H1 (cell line): ENCODE results near the gene CKLF. TPM values are rescaled to one million over a fixed set of nuclear protein-coding genes. Genes with fewer than 3 reads are reported as not detected.

Experiments
- CTCF ChIA-PET: fragments of 300-600 bp; sonication (Branson Sonifier 250); formaldehyde crosslinking; loops from one replicate; lab custom pipeline; 2021; ENCODE audit not compliant: partially characterized antibody; lab: Charles Lee
- POLR2A ChIA-PET: fragments of 300-600 bp; sonication (Branson Sonifier 250); formaldehyde crosslinking; loops from one replicate; lab custom pipeline; 2021; ENCODE audit warnings: inconsistent platforms; ENCODE audit not compliant: partially characterized antibody; lab: Charles Lee
- DNase-seq, 2 experiments: peaks; one replicate each; pipeline versions ENCODE4 v3.0.0 to v3.0.0-alpha.2; 2010 to 2022; ENCODE audit warnings: low spot score in 2 of 2, low read depth in 1 of 2, mixed read lengths in 1 of 2
- FAIRE-seq: peaks from 2 replicates; lab custom pipeline; 2011; peaks lifted over from hg19 to GRCh38; lab: Jason Lieb, UNC
- H2AFZ ChIP-seq: 2 replicates; pipeline ENCODE4 v1.8.1; 2012; ENCODE audit warnings: low read length, inconsistent platforms
- H2AK5ac ChIP-seq: 2 replicates; pipeline ENCODE4 v1.6.1; 2013; ENCODE audit warnings: low read depth, low read length
- H2BK120ac ChIP-seq: replicated peaks from 2 replicates; pipeline ENCODE3; 2013; ENCODE audit warnings: low read depth, low read length, inconsistent platforms
- H2BK12ac ChIP-seq: 2 replicates; pipeline ENCODE4 v1.6.1; 2013; ENCODE audit warnings: low read depth, low read length
- H2BK15ac ChIP-seq: 2 replicates; pipeline ENCODE4 v1.6.1; 2013; ENCODE audit warnings: low read length
- H2BK20ac ChIP-seq: 2 replicates; pipeline ENCODE4 v1.6.1; 2013; ENCODE audit warnings: low read length
- H2BK5ac ChIP-seq: 2 replicates; pipeline ENCODE4 v1.6.1; 2013; ENCODE audit warnings: low read depth, low read length
- H3K14ac ChIP-seq: 2 replicates; pipeline ENCODE4 v1.6.1; 2013; ENCODE audit warnings: inconsistent platforms; ENCODE audit not compliant: insufficient read length
- H3K18ac ChIP-seq: 2 replicates; pipeline ENCODE4 v1.6.1; 2013; ENCODE audit warnings: low read length; ENCODE audit errors: extremely low read depth
- H3K23ac ChIP-seq: 2 replicates; pipeline ENCODE4 v1.6.1; 2013; ENCODE audit warnings: inconsistent platforms; ENCODE audit not compliant: insufficient read length
- H3K23me2 ChIP-seq: 2 replicates; pipeline ENCODE4 v1.6.1; 2013; ENCODE audit warnings: low read depth, low read length
- H3K27ac ChIP-seq: 2 replicates; pipeline ENCODE4 v1.6.1; 2011; ENCODE audit warnings: low read depth, low read length, inconsistent platforms
- H3K27me3 ChIP-seq, 4 experiments: replicated peaks in 1 of 4; 1 replicate in 1 of 4; 2 replicates in 3 of 4; pipeline versions ENCODE4 v1.6.1 to v1.8.1; 2011 to 2013; ENCODE audit warnings: low read length in 3 of 4, mild to moderate bottlenecking in 3 of 4, inconsistent platforms in 2 of 4, mixed read lengths in 2 of 4, moderate library complexity in 1 of 4; ENCODE audit not compliant: control insufficient read depth in 3 of 4, insufficient read depth in 3 of 4; ENCODE audit errors: extremely low read depth in 1 of 4
- H3K36me3 ChIP-seq, 4 experiments: 2 replicates each; pipeline versions ENCODE4 v1.6.1 to v1.8.1; 2011 to 2013; ENCODE audit warnings: mild to moderate bottlenecking in 4 of 4, low read length in 3 of 4, moderate library complexity in 2 of 4, control low read depth in 1 of 4, inconsistent platforms in 1 of 4; ENCODE audit not compliant: insufficient read depth in 4 of 4, control insufficient read depth in 2 of 4
- H3K4ac ChIP-seq: replicated peaks from 2 replicates; pipeline ENCODE3; 2013; ENCODE audit warnings: low read length, low read depth, mixed read lengths, inconsistent platforms; ENCODE audit not compliant: insufficient read length
- H3K4me1 ChIP-seq, 4 experiments: replicated peaks in 1 of 4; 1 replicate in 1 of 4; 2 replicates in 3 of 4; pipeline versions ENCODE4 v1.6.1 to v1.8.1; 2011 to 2013; ENCODE audit warnings: low read length in 3 of 4, inconsistent platforms in 2 of 4, mixed read lengths in 1 of 4; ENCODE audit not compliant: insufficient read depth in 4 of 4, control insufficient read depth in 3 of 4
- H3K4me2 ChIP-seq, 2 experiments: 2 replicates each; pipeline versions ENCODE4 v1.6.1 to v1.8.1; 2011 to 2013; ENCODE audit warnings: low read depth in 2 of 2, low read length in 2 of 2, control low read depth in 1 of 2, inconsistent platforms in 1 of 2, mild to moderate bottlenecking in 1 of 2; ENCODE audit not compliant: insufficient read depth in 1 of 2
- H3K4me3 ChIP-seq, 4 experiments: fragments of 200-600, 300-600 bp in 1 of 4; sonication (generic), shearing (Covaris generic), sonication (Bioruptor Twin) in 1 of 4; 2 replicates each; pipeline versions ENCODE4 v1.5.1 to v1.8.1; 2011 to 2016; ENCODE audit warnings: low read length in 4 of 4, low read depth in 3 of 4, control low read depth in 2 of 4, inconsistent platforms in 2 of 4, mild to moderate bottlenecking in 2 of 4, mixed read lengths in 1 of 4, moderate library complexity in 1 of 4; ENCODE audit not compliant: insufficient read depth in 2 of 4; ENCODE audit errors: extremely low read depth in 1 of 4
- H3K56ac ChIP-seq: replicated peaks from 2 replicates; pipeline ENCODE3; 2013; ENCODE audit warnings: low read depth, mild to moderate bottlenecking, mixed read lengths, low read length, inconsistent platforms; ENCODE audit not compliant: insufficient read length
- H3K79me1 ChIP-seq: 2 replicates; pipeline ENCODE4 v1.6.1; 2013; ENCODE audit warnings: low read depth, low read length, control low read depth
- H3K79me2 ChIP-seq, 2 experiments: 2 replicates each; pipeline versions ENCODE4 v1.6.1 to v1.8.1; 2012 to 2013; ENCODE audit warnings: low read length in 2 of 2, mild to moderate bottlenecking in 2 of 2, inconsistent platforms in 1 of 2; ENCODE audit not compliant: insufficient read depth in 2 of 2, control insufficient read depth in 1 of 2
- H3K9ac ChIP-seq, 4 experiments: replicated peaks in 1 of 4; 1 replicate in 1 of 4; 2 replicates in 3 of 4; pipeline versions ENCODE4 v1.6.1 to v1.8.1; 2011 to 2013; ENCODE audit warnings: low read depth in 3 of 4, low read length in 3 of 4, control low read depth in 2 of 4, mild to moderate bottlenecking in 2 of 4, moderate library complexity in 2 of 4, inconsistent platforms in 1 of 4; ENCODE audit errors: extremely low read depth in 1 of 4
- H3K9me3 ChIP-seq, 2 experiments: 2 replicates each; pipeline versions ENCODE4 v1.6.1 to v1.8.1; 2012 to 2013; ENCODE audit warnings: mild to moderate bottlenecking in 2 of 2, moderate library complexity in 2 of 2, control low read depth in 1 of 2, inconsistent platforms in 1 of 2, low read depth in 1 of 2, low read length in 1 of 2, mixed read lengths in 1 of 2; ENCODE audit not compliant: insufficient read depth in 2 of 2
- H4K20me1 ChIP-seq, 2 experiments: replicated peaks in 1 of 2; 2 replicates each; pipeline versions ENCODE3 to v1.8.1; 2011 to 2013; ENCODE audit warnings: inconsistent platforms in 2 of 2, low read length in 2 of 2, mild to moderate bottlenecking in 1 of 2; ENCODE audit not compliant: insufficient read depth in 2 of 2, control insufficient read depth in 1 of 2
- H4K5ac ChIP-seq: 2 replicates; pipeline ENCODE4 v1.6.1; 2013; ENCODE audit warnings: low read length, low read depth, mixed read lengths, inconsistent platforms; ENCODE audit not compliant: insufficient read length
- H4K8ac ChIP-seq: 2 replicates; pipeline ENCODE4 v1.8.0; 2013; ENCODE audit warnings: mild to moderate bottlenecking, moderate library complexity, low read length, inconsistent platforms; ENCODE audit not compliant: insufficient read depth; ENCODE audit errors: extremely low read depth
- H4K91ac ChIP-seq: replicated peaks from 2 replicates; pipeline ENCODE3; 2013; ENCODE audit warnings: low read length, mixed read lengths, inconsistent platforms; ENCODE audit not compliant: insufficient read length
- EZH2 ChIP-seq: fragments of 200-600 bp; sonication (generic); IDR thresholded peaks from 2 replicates; pipeline ENCODE4 v1.7.1; 2012; ENCODE audit warnings: low read depth, mild to moderate bottlenecking, moderate library complexity, low read length, inconsistent platforms; ENCODE audit not compliant: severe bottlenecking
- NRF1 ChIP-seq: IDR thresholded peaks from 2 replicates; pipeline ENCODE4 v1.6.1; 2011; ENCODE audit warnings: mild to moderate bottlenecking, low read depth, low read length, improper control_type of control experiment
- RAD21 ChIP-seq, 2 experiments: IDR thresholded peaks in 1 of 2; conservative IDR thresholded peaks in 1 of 2; 2 replicates each; pipeline ENCODE4 v1.6.1; 2011; ENCODE audit warnings: low read depth in 2 of 2, low read length in 2 of 2, improper control_type of control experiment in 1 of 2, inconsistent platforms in 1 of 2, mild to moderate bottlenecking in 1 of 2, moderate library complexity in 1 of 2
- SIN3A ChIP-seq, 2 experiments: IDR thresholded peaks in 1 of 2; conservative IDR thresholded peaks in 1 of 2; 2 replicates each; pipeline ENCODE4 v1.6.1; 2011 to 2012; ENCODE audit warnings: low read length in 2 of 2, improper control_type of control experiment in 1 of 2, low read depth in 1 of 2, mild to moderate bottlenecking in 1 of 2
- SP1 ChIP-seq: IDR thresholded peaks from 2 replicates; pipeline ENCODE4 v1.6.1; 2011; ENCODE audit warnings: low read depth, low read length
- USF2 ChIP-seq: IDR thresholded peaks from 2 replicates; pipeline ENCODE4 v1.6.1; 2011; ENCODE audit warnings: low read length, improper control_type of control experiment
- WGBS, 2 experiments: shearing (Covaris generic) in 1 of 2; methylation state at CpG; one replicate each; pipeline versions ENCODE4 v1.1.6 to v1.1.7; 2013 to 2015; ENCODE audit warnings: low lambda C conversion rate in 2 of 2, mixed read lengths in 2 of 2, inconsistent platforms in 1 of 2, low coverage in 1 of 2, missing lambda C conversion rate in 1 of 2; ENCODE audit not compliant: insufficient replicate concordance in 2 of 2, insufficient coverage in 1 of 2, insufficient read length in 1 of 2; ENCODE audit errors: extremely low coverage in 1 of 2, missing lambda C conversion rate in 1 of 2; 5-methylcytosine and 5-hydroxymethylcytosine counted together
- polyA plus RNA-seq, 7 experiments: library from polyadenylated mRNA; depleted of rRNA in 3 of 7; stranded (reverse) in 5 of 7; unstranded in 2 of 7; fragments of >200 nt in 5 of 7; fragments of 200-250 nt in 2 of 7; gene quantifications; 1 replicate in 5 of 7; 2 replicates in 1 of 7; 4 replicates in 1 of 7; pipeline versions ENCODE4 v1.2.1 to v1.2.3, GENCODE V29; 2011 to 2013; ENCODE audit warnings: missing spikeins in 2 of 7, mixed read lengths in 2 of 7
- total RNA-seq: library from RNA; stranded (reverse); fragmentation: NEBNext Ultra II Directional; extraction: Animal tissue kit (Norgen Biotek cat#: 25700); gene quantifications from 2 replicates; pipeline ENCODE4 v1.2.1, GENCODE V29; 2021

CKLF gene
- total and polyA plus RNA-seq, 2 of the 8 experiments (the other 6 are each of a cell fraction or from before 2014, with no cell fraction given) = 21.1 to 63.5 TPM

DNA sequence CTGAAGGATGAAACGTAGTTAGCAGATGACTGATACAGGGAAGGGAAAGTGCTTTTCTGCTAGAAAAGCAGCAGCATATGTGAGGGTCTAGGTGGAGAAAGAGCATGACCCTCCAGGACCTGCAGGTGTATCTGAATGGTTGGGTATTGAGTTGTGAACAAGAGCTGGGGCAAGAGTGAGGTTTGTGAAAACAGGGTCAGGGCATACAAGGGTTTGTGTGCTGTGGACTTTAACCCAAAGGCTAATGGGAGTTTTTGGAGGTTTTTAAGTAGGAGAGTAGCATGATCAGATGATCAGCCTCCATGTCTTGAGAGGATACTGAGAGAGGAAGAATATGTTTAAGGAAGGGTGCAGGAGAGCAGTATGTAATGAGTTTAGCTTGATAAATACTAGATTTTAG lies 7.7 kb downstream of the CKLF start:
- CTCF ChIA-PET = interaction anchor here (0.8 to 0.9 kb wide), 2 partner anchors 29 to 68 kb away, joined by 3 read pairs; no protein-coding TSS in a partner anchor
- Histone ChIP-seq H2AFZ (no peak overlapping the region), H4K5ac (no peak overlapping the region), H3K36me3 (no peaks in the 10 kb centered on the region; a peak in 2 of 8 replicates), H3K4me3 (no peak overlapping the region), H2BK5ac (no peak overlapping the region), H3K4ac (no peak overlapping the region), H2AK5ac (no peak overlapping the region), H3K18ac (no peak overlapping the region), H2BK15ac (no peak overlapping the region), H3K14ac (no peak overlapping the region), H2BK12ac (no peak overlapping the region), H3K4me1 (no peaks in the 10 kb centered on the region), H4K20me1 (no peaks in the 10 kb centered on the region), H3K27me3 (no peaks in the 10 kb centered on the region), H4K8ac (no peak overlapping the region), H4K91ac (no peak overlapping the region)
- DNase-seq (no peak), FAIRE-seq (no peak)
- POLR2A ChIA-PET = interaction anchor here (1.0 kb wide), 1 partner anchor 11 kb away, joined by 3 read pairs; no protein-coding TSS in a partner anchor
- TF ChIP-seq SIN3A (conservative IDR thresholded peaks at IDR 0.05 in 1 of 2, IDR thresholded peaks at IDR 0.05 in 1 of 2; ENCODE audit: low read depth in 1 of 2, low read length in 2 of 2) = no peak
- TF ChIP-seq USF2 = no peak
- TF ChIP-seq SP1 = no peak
- TF ChIP-seq RAD21 (IDR thresholded peaks at IDR 0.05 in 1 of 2, conservative IDR thresholded peaks at IDR 0.05 in 1 of 2; ENCODE audit: low read depth in 2 of 2, low read length in 2 of 2) = no peak
- TF ChIP-seq EZH2 = no peak
- TF ChIP-seq NRF1 = no peak
- TF ChIP-seq, all 59 proteins: peak for 0
- H3K23ac ChIP-seq = no peak overlapping the region
- no peak overlapping the region for H2BK120ac ChIP-seq
- WGBS, 2 experiments = 79% methylated on average over 1 of the region's 1 CpG; no CpG with 5 or more reads in 1 of the 2 experiments
- no peak overlapping the region for H3K9ac ChIP-seq
- no peak overlapping the region for H3K27ac ChIP-seq
- no peak overlapping the region for H2BK20ac ChIP-seq
- H3K23me2 ChIP-seq = no peaks in the 10 kb centered on the region
- H3K4me2 ChIP-seq = no peak overlapping the region
- H3K9me3 ChIP-seq = no peaks in the 10 kb centered on the region
- no peak overlapping the region for H3K56ac ChIP-seq
- H3K79me2 ChIP-seq = no peaks in the 10 kb centered on the region
- no peaks in the 10 kb centered on the region for H3K79me1 ChIP-seq
